ENCODE measurements around the gene ACOXL. TPM values are rescaled to one million over a fixed set of nuclear protein-coding genes. Genes with fewer than 3 reads are reported as not detected.

Gene ACOXL
- total and polyA plus RNA-seq, 3 donors from 2014 or later = 4.9 to 7.9 (median 5.3) TPM

- WGBS, 2 donors = 66 to 93% methylated on average over 2 of the region's 2 CpGs
- TF ChIP-seq POLR2A (IDR thresholded peaks at IDR 0.05) = no peak
- TF ChIP-seq, protein P1, sequence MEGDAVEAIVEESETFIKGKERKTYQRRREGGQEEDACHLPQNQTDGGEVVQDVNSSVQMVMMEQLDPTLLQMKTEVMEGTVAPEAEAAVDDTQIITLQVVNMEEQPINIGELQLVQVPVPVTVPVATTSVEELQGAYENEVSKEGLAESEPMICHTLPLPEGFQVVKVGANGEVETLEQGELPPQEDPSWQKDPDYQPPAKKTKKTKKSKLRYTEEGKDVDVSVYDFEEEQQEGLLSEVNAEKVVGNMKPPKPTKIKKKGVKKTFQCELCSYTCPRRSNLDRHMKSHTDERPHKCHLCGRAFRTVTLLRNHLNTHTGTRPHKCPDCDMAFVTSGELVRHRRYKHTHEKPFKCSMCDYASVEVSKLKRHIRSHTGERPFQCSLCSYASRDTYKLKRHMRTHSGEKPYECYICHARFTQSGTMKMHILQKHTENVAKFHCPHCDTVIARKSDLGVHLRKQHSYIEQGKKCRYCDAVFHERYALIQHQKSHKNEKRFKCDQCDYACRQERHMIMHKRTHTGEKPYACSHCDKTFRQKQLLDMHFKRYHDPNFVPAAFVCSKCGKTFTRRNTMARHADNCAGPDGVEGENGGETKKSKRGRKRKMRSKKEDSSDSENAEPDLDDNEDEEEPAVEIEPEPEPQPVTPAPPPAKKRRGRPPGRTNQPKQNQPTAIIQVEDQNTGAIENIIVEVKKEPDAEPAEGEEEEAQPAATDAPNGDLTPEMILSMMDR (IDR thresholded peaks at IDR 0.05) = no peak
- no peaks in the 10 kb centered on the region for H3K27me3 ChIP-seq
- H3K9me3 ChIP-seq = no peaks in the 10 kb centered on the region
- no peak for DNase-seq
- H3K27ac ChIP-seq = no peak overlapping the region
- no peak overlapping the region for H3K4me3 ChIP-seq
- H3K4me1 ChIP-seq = no peaks in the 10 kb centered on the region
- no peaks in the 10 kb centered on the region for H3K36me3 ChIP-seq (ENCODE audit: low read depth, missing control alignments)
- intact Hi-C loops (cut with DNase I; ENCODE audit: low total_unique reads) = no loop called here
Measured at GRCh38 chr2:110973262-110973661, 240.9 kb downstream of the ACOXL start.

DNA sequence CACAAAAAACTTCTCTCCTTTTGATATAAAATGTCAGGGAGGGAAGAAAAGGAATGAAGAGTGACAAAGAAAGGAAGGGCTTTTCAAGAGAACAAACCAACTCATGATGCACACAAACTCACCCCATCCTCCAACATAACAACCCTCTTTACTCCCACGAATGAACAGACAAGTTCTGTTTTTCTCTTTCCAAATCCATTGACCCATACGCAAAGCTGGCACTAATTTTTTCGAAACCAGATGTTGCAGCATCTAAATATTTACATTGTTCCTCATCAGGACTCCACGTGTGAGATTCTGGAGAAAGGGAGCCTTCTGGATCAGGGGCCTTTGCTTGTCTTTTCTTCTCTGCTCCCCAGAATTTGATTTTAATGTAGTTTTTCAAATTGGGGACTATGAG lies 245.0 kb downstream of the ACOXL start:
- H3K9me3 ChIP-seq = no peaks in the 10 kb centered on the region
- no peak for DNase-seq
- H3K27me3 ChIP-seq = no peaks in the 10 kb centered on the region
- intact Hi-C loops (cut with DNase I; ENCODE audit: low total_unique reads) = no loop called here
- no peaks in the 10 kb centered on the region for H3K36me3 ChIP-seq (ENCODE audit: low read depth, missing control alignments)
- WGBS, 2 donors = 86 to 88% methylated on average over 4 of the region's 4 CpGs
- no peak overlapping the region for H3K27ac ChIP-seq
- no peak for TF ChIP-seq POLR2A (IDR thresholded peaks at IDR 0.05)
- TF ChIP-seq, protein P1 (IDR thresholded peaks at IDR 0.05) = no peak
- H3K4me3 ChIP-seq = no peak overlapping the region
- H3K4me1 ChIP-seq = no peaks in the 10 kb centered on the region

GRCh38 chr2:110978148-110978547 lies 245.8 kb downstream of the ACOXL start:
- H3K27ac ChIP-seq = no peak overlapping the region
- no peaks in the 10 kb centered on the region for H3K4me1 ChIP-seq
- no peak overlapping the region for H3K4me3 ChIP-seq
- H3K27me3 ChIP-seq = no peaks in the 10 kb centered on the region
- WGBS, 2 donors = 91 to 95% methylated on average over 6 of the region's 6 CpGs
- no peak for DNase-seq
- intact Hi-C loops (cut with DNase I; ENCODE audit: low total_unique reads) = no loop called here
- no peak for TF ChIP-seq POLR2A (IDR thresholded peaks at IDR 0.05)
- TF ChIP-seq, protein P1 (IDR thresholded peaks at IDR 0.05) = no peak
- H3K36me3 ChIP-seq (ENCODE audit: low read depth, missing control alignments) = no peaks in the 10 kb centered on the region
- no peaks in the 10 kb centered on the region for H3K9me3 ChIP-seq

- Histone ChIP-seq H3K36me3 (ENCODE audit: low read depth, missing control alignments) (no peaks in the 10 kb centered on the region), H3K9me3 (no peaks in the 10 kb centered on the region), H3K4me1 (no peaks in the 10 kb centered on the region), H3K27ac (no peak overlapping the region), H3K4me3 (no peak overlapping the region), H3K27me3 (no peaks in the 10 kb centered on the region)
- intact Hi-C loops (cut with DNase I; ENCODE audit: low total_unique reads) = no loop called here
- TF ChIP-seq, protein P1 (IDR thresholded peaks at IDR 0.05) = no peak
- TF ChIP-seq POLR2A (IDR thresholded peaks at IDR 0.05) = no peak
- WGBS, 2 donors = 74 to 82% methylated on average over 11 to 12 of the region's 12 CpGs
- no peak for DNase-seq
Measured at GRCh38 chr2:110978756-110979470, 246.5 kb downstream of the ACOXL start.

All from testis (tissue), 3 donors.